SK-N-SH treated with all-trans-retinoic acid at 6 μM for 48 hours (cell line): ENCODE data around the gene BCAS2.

Experiments used
- ATAC-seq: fragments of 200-7000 bp; cut with Tn5 transposase; 3 replicates; pipeline ENCODE4 v1.9.1; 2020; ENCODE audit warnings: mild to moderate bottlenecking, moderate library complexity
- ARNTL ChIP-seq: fragments of 450-650 bp; formaldehyde crosslinking; IDR thresholded peaks from 2 replicates; pipeline ENCODE4 v1.5.0; 2020; ENCODE audit warnings: low read depth, mild to moderate bottlenecking, moderate library complexity, borderline replicate concordance
- BACH2 ChIP-seq: fragments of 250-450 bp; sonication (Bioruptor Pico); IDR thresholded peaks from 2 replicates; pipeline ENCODE4 v1.9.0; 2021; ENCODE audit warnings: mild to moderate bottlenecking, borderline replicate concordance
- CREB5 ChIP-seq: fragments of 250-450 bp; sonication (Bioruptor Pico); IDR thresholded peaks from 2 replicates; pipeline ENCODE4 v1.5.1; 2020; ENCODE audit warnings: low read depth, mild to moderate bottlenecking, moderate library complexity
- CSDC2 ChIP-seq: fragments of 250-450 bp; sonication (Bioruptor Pico); IDR thresholded peaks from 2 replicates; pipeline ENCODE4 v1.5.0; 2020; ENCODE audit warnings: mild to moderate bottlenecking, moderate library complexity
- CSRNP3 ChIP-seq: fragments of 250-450 bp; sonication (Bioruptor Pico); IDR thresholded peaks from 2 replicates; pipeline ENCODE4 v1.5.1; 2021; ENCODE audit warnings: mild to moderate bottlenecking, moderate library complexity
- ESRRG ChIP-seq: fragments of 250-450 bp; sonication (Bioruptor Pico); IDR thresholded peaks from 2 replicates; pipeline ENCODE4 v1.6.1; 2021; ENCODE audit warnings: mild to moderate bottlenecking
- GLIS3 ChIP-seq: fragments of 250-450 bp; sonication (Bioruptor Pico); IDR thresholded peaks from 2 replicates; pipeline ENCODE4 v1.5.0; 2020; ENCODE audit warnings: mild to moderate bottlenecking, moderate library complexity
- ISL1 ChIP-seq: fragments of 250-450 bp; sonication (Bioruptor Pico); IDR thresholded peaks from 2 replicates; pipeline ENCODE4 v2.1.2; 2022; ENCODE audit warnings: mild to moderate bottlenecking, moderate library complexity
- OSR1 ChIP-seq: fragments of 250-450 bp; sonication (Bioruptor Pico); IDR thresholded peaks from 2 replicates; pipeline ENCODE4 v1.8.0; 2022; ENCODE audit warnings: moderate library complexity, mild to moderate bottlenecking, inconsistent platforms
- PATZ1 ChIP-seq: fragments of 250-450 bp; sonication (Bioruptor Pico); IDR thresholded peaks from 2 replicates; pipeline ENCODE4 v1.8.0; 2020; ENCODE audit warnings: mild to moderate bottlenecking, moderate library complexity, borderline replicate concordance
- POU6F1 ChIP-seq: fragments of 250-450 bp; sonication (Bioruptor Pico); IDR thresholded peaks from 2 replicates; pipeline ENCODE4 v1.8.0; 2021; ENCODE audit warnings: low read depth, mild to moderate bottlenecking, moderate library complexity, borderline replicate concordance
- PPARA ChIP-seq: fragments of 250-450 bp; sonication (Bioruptor Pico); IDR thresholded peaks from 2 replicates; pipeline ENCODE4 v1.5.0; 2020; ENCODE audit warnings: mild to moderate bottlenecking, borderline replicate concordance
- RARB ChIP-seq: fragments of 250-450 bp; sonication (Bioruptor Pico); IDR thresholded peaks from 2 replicates; pipeline ENCODE4 v1.8.0; 2021; ENCODE audit warnings: mild to moderate bottlenecking, moderate library complexity
- SNAI2 ChIP-seq: fragments of 250-450 bp; sonication (Bioruptor Pico); IDR thresholded peaks from 2 replicates; pipeline ENCODE4 v1.5.0; 2020; ENCODE audit warnings: mild to moderate bottlenecking, moderate library complexity
- TCF4 ChIP-seq: fragments of 250-450 bp; sonication (Bioruptor Pico); IDR thresholded peaks from 2 replicates; pipeline ENCODE4 v1.8.0; 2021; ENCODE audit warnings: mild to moderate bottlenecking, moderate library complexity, borderline replicate concordance
- TOX ChIP-seq: fragments of 250-450 bp; sonication (Bioruptor Pico); IDR thresholded peaks from 2 replicates; pipeline ENCODE4 v1.8.0; 2021; ENCODE audit warnings: mild to moderate bottlenecking, moderate library complexity, borderline replicate concordance
- TSHZ2 ChIP-seq: fragments of 250-450 bp; sonication (Bioruptor Pico); IDR thresholded peaks from 2 replicates; pipeline ENCODE4 v1.5.0; 2020; ENCODE audit warnings: mild to moderate bottlenecking, moderate library complexity
- ZC3H10 ChIP-seq: fragments of 250-450 bp; sonication (Bioruptor Pico); IDR thresholded peaks from 2 replicates; pipeline ENCODE4 v1.5.1; 2021; ENCODE audit warnings: mild to moderate bottlenecking, moderate library complexity
- ZFP30 ChIP-seq: fragments of 450-650 bp; formaldehyde crosslinking; IDR thresholded peaks from 2 replicates; pipeline ENCODE4 v1.5.0; 2022; ENCODE audit warnings: mild to moderate bottlenecking, moderate library complexity
- ZNF70 ChIP-seq: fragments of 450-650 bp; formaldehyde crosslinking; IDR thresholded peaks from 2 replicates; pipeline ENCODE4 v1.5.0; 2020; ENCODE audit warnings: mild to moderate bottlenecking, moderate library complexity
- ZNF8 ChIP-seq: fragments of 450-650 bp; formaldehyde crosslinking; IDR thresholded peaks from 2 replicates; pipeline ENCODE4 v1.5.0; 2020; ENCODE audit warnings: mild to moderate bottlenecking, moderate library complexity

The BCAS2 gene

GRCh38 chr1:114594046-114594445 is 12.6 kb upstream of the BCAS2 start:
- ATAC-seq = no peak
- TF ChIP-seq ESRRG (CRISPR knock-in tag) (no peak), OSR1 (CRISPR knock-in tag) (no peak), ISL1 (CRISPR knock-in tag) (no peak), CSRNP3 (CRISPR knock-in tag) (no peak), PATZ1 (CRISPR knock-in tag) (no peak), POU6F1 (no peak), SNAI2 (CRISPR knock-in tag) (no peak), RARB (CRISPR knock-in tag) (no peak), GLIS3 (CRISPR knock-in tag) (no peak), PPARA (CRISPR knock-in tag) (no peak), TSHZ2 (CRISPR knock-in tag) (no peak), ARNTL (no peak), ZC3H10 (CRISPR knock-in tag) (no peak), TCF4 (CRISPR knock-in tag) (no peak), TOX (CRISPR knock-in tag) (no peak), ZNF8 (CRISPR knock-in tag) (no peak), ZNF70 (CRISPR knock-in tag) (no peak)

- no peak for ATAC-seq
- TF ChIP-seq CSDC2 (CRISPR knock-in tag) = no peak
- no peak for TF ChIP-seq POU6F1
- no peak for TF ChIP-seq TOX (CRISPR knock-in tag)
These were observed 7.7 kb upstream of the BCAS2 start for GRCh38 chr1:114589122-114589521.

- TF ChIP-seq CREB5 (CRISPR knock-in tag) (no peak), ZNF8 (CRISPR knock-in tag) (no peak), CSRNP3 (CRISPR knock-in tag) (no peak), BACH2 (CRISPR knock-in tag) (no peak), TOX (CRISPR knock-in tag) (no peak), ZNF70 (CRISPR knock-in tag) (no peak), ESRRG (CRISPR knock-in tag) (no peak), ZC3H10 (CRISPR knock-in tag) (no peak), OSR1 (CRISPR knock-in tag) (no peak), PATZ1 (CRISPR knock-in tag) (no peak), GLIS3 (CRISPR knock-in tag) (no peak), SNAI2 (CRISPR knock-in tag) (no peak), POU6F1 (no peak), ZFP30 (no peak), ISL1 (CRISPR knock-in tag) (no peak)
- ATAC-seq = no peak
These were observed 6.8 kb upstream of the BCAS2 start for GRCh38 chr1:114588196-114588689.
